NCI-H128 (cell line): ENCODE results near the gene NFAT5.
A peak's percentile ranks its signal among the peaks of the same experiment; 100 is the strongest.

ENCODE experiments used
- DNase-seq: peaks from one replicate; lab custom pipeline; 2025; ENCODE audit not compliant: unreplicated experiment; lab: John Stamatoyannopoulos, UW

The NFAT5 gene

DNA sequence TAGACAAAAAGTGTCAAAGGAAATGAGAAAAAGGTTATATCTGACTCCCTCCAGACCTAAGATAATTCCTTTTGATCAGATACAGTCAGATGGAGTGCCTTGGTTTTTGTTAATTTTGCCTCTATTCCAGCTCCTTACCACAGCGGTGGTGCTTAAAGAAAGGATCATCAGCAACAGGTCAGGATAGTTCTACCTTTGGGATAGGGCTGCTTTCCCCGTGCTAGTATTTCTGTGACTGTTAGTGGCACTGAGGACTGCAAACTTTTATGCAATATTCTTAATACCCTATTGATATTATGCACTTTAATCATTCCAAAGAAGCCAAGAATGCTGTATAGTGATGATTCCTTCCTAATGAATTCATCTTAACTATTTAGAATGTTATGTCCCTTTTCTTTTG lies 136.1 kb downstream of the NFAT5 start:
- DNase-seq = no peak

DNA sequence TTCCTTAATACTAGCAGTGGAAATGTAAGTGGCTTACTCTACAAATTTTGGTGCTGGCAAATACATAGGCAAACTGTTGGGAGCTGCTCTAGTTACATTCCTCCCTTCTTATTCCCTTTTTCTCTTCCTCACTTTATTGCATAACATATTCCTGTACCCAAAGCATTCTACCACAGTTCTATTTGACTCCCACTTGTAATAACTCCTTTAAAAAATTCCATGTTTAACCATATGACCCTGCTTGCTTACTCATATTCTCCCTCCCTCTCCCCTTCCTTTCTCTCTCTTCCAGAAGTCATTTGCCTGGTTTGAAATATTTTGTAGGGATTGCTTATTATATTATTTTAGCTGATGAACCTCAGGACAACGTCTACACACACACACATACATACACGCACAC lies 137.9 kb downstream of the NFAT5 start:
- no peak for DNase-seq

DNA sequence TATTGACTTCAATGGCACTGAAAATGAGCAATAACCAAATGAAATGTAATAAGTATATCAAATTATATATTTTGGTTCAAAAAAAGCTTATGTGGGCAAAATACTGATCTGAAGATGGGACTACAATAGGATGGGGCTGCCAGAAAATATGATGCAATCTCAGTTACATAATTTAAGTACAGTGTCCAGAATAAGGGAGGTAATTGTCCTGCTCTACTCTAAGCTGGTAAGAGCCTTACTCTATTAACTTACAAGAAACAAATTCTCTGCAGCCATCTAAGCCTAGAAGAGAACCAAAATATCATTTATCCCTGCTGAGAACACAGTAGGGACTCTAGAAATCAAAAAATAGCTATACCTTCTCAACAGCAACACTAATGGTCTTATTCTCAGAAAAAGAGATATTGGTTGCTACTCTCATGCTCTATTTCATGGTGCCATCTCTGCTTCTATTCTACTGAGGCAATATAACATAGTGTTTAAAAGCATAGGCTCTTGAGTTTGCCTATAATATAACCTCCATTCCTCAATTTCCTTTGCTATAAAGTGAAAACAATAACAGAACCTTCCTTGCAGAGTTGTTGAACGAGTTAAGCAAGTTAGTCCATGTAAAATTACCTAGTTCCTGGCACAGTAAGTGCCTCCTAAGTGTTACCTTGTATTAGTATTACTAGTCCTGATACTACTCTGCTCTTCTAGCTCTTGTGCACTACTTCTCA lies 140.6 kb downstream of the NFAT5 start:
- no peak for DNase-seq

DNA sequence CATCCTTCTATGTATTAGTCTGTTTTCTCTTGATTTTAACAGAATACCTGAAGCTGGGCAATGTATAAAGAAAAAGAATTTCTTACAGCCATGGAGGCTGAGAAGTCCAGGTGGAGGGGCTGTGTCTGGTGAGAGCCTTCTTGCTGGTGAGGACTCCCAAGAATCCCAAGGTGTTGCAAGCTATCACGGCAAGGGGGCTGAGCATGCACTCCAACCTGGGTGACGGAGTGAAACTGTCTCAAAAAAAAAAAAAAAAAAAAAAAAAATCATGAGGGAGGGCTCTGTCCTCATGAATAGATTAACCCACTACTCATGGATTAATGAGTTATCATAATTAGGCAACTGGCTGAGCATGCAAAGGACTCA lies 141.2 kb downstream of the NFAT5 start:
- DNase-seq = no peak

DNA sequence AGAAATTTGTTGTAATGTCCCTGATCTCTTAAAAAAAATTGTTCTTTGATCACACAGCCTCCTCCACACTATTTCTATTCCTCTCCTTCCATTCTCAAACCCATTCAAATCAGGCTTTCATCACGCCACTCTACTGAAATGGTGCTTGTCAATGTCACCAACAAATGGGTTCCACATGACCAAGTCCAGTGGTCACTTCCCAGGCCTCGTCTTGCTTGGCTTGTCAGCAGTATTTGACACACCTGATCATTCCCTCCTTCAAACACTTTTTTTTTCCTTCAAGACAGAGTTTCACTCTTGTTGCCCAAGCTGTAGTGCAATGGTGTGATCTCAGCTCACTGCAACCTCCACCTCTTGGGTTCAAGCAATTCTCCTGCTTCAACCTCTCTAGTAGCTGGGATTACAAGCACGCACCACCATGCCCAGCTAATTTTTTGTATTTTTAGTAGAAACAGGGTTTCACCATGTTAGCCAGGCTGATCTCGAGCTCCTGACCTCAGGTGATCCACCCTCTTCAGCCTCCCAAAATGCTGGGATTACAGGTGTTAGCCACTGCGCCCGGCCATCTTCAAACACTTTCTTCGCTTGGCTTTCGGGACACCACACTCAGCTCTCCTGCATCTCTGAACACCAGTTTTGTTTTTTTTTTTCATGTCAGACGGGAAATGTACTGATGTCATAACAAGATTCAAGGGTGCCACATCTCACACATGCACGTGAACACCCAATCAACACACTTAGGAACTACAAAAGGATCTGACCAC lies 142.3 kb downstream of the NFAT5 start:
- DNase-seq = no peak

DNA sequence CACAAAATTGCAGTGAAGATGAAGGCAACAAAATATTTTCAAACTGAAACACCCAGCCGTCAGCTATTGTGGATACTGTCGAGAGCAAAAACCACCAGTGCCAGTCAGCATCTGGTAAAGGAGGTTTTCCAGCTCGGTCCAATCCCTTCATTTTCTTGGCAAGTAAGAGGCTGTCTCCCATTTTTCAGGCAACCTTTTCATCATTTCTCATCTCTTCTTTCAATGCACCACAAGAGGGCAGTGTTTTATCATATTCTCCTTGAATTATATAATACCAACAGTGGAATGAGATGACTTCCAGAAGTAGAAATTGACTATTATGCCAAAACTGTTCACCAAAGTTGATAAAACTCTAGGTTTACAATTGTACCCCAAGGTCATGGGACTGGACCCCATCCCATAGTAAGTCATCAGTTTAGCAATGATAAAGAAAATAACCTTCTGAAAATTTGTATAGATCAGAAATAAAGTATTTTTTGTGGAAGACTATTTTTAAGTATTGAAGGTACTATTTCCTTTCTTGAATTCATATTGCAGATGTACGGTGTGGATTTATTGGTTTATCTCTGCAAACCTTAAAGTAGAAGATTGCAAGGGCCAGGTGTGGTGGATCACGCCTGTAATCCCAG lies 143.8 kb downstream of the NFAT5 start:
- peak; percentile 2 for DNase-seq

DNA sequence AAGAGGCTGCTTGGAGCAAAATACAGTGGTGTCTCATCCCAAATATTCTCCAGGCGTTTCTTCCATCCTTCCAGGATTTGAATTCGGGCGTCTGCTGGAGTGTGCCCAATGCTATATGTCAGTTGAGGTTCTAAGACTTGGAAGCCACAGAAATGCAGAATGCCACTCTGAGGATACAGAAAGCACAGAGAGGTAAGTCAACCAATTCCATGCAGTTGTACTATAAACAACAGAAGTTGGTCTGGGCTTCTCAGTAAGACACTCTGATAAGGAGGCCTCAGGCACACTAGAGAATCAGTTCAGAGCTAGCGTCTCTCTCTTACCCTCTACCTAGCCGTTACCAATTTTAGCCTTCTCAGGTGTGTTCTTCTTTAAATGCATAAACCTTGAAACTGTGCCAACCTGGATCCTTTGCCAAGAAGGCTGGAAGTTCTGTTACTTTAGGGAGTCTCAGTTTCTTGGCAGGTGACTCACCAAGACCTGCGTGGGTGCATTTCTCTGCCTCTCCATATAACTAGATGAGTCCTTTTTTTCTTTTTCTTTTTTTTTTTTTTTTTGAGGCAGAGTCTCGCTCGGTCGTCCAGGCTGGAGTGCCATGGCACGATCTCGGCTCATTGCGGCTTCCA lies 145.5 kb downstream of the NFAT5 start:
- no peak for DNase-seq

DNA sequence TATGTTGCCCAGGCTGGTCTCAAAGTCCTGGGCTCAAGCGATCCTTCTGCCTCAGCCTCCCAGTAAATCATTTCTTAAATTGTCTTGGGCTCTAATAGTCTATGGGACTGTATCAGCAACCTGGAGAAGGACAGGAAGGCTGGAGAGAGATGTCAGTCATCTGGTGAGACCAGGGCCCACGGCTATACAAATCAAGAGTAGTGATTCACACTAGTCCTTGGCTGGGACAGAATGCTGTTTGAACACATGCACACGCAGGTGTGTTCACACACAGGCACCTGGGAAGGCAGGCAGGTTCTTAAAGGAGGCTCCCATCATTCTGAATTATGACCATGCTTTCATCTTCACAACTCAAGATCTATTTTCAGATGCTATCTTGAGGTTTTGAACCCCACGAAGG lies 146.5 kb downstream of the NFAT5 start:
- DNase-seq = no peak

DNA sequence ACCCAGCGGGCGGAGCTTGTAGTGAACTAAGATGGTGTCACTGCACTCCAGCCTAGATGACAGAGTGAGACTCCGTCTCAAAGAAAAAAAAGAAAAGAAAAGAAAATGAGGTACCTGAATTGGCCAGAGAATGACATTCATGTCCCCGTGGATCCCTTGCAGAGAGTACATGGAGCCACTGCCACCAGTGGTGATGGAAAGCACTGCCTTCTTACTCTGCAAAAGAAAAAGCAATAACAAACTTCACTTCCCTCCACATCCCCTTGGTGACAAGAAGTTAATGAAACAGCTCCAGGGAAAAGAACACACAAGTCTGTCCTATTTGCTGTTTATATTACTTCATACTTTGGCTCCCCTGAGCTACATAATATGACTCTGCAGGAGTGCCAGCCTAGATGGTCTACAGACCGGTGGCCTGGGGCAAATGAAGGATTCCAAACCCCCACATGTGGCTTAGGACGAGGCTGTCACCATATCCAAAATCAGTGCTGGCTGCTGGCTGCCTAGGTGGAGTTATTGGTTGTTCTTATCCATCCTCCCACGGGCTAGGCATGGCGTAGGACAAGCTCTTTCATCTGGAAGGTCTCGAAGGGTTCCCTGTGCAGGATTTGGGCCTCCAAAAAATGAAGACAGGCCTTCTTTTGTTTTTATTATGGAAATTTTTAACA lies 147.3 kb downstream of the NFAT5 start:
- no peak for DNase-seq

DNA sequence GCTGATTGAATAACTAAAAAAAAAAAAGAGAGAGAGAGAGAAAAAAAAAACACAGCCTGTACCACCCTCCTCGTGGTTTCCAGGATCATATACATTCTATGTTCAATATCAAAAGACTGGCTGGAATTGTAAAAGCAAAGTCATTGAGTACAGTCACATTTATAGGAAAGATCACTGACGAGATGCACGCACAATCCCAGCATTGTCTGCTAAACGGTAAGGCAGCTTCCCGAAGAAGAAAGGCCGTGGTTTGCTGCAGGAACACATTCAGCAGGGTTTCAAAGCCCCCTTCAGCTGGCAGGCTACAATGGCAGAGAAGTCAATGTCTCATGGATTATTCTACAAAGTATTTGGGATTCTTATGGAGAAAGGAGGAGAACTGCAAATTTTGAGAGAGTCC lies 151.3 kb downstream of the NFAT5 start:
- no peak for DNase-seq

DNA sequence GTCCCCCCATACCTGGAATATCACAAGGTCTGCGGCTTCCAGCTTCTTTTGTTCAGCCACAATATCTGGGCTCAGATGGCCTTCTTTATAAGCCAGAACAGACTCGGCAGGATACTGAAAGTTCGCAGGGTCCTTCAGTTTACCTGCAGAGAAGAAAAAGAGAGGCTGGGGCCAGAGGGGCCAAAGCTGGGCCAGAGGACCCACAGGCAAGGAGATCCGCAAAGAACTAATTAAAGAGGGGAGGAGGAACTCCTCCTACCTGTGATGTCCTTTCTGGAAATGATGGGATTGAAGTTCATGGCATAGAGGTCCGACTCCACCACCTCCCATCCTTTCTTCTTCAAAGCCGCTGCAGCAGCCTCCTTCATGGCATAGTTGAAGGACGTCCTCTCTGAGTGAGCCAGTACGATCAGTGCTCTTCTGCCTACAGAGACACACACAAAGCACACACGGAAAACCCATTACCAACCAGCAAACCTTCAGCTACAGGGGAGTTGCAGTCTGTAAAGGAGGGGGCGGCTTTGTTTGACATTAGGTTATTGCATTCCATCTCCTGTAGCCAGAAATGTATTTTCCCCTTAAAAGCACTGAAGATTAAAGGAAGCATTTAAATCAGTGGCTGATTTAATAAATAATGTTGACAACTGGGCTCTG lies 152.5 kb downstream of the NFAT5 start:
- DNase-seq = no peak

DNA sequence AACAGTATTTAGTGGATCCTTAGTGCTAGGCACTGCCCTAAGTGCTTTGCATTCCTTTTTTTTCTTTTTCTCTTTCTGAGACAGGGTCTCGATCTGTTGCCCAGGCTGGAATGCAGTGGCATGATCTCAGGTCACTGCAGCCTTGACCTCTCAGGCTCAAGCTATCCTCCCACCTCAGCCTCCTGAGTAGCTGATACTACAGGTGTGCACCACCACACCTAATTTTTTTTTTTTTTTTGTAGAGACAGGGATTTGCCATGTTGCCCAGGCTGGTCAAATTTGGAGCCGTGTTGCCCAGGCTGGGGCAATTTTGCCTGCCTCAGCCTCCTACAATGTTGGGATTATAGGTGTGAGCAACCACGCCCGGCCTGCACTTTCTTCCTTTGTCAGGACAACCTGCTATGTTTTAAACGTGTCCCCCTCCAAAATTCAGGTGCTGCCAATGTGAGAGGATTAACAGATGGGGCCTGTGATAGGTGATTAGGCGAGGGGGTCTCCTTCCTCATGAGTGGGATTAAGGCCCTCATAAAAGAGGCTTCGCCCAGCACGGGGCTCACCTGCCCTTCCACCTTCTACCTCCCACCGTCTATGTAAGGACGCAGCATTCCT lies 155.2 kb downstream of the NFAT5 start:
- no peak for DNase-seq

DNA sequence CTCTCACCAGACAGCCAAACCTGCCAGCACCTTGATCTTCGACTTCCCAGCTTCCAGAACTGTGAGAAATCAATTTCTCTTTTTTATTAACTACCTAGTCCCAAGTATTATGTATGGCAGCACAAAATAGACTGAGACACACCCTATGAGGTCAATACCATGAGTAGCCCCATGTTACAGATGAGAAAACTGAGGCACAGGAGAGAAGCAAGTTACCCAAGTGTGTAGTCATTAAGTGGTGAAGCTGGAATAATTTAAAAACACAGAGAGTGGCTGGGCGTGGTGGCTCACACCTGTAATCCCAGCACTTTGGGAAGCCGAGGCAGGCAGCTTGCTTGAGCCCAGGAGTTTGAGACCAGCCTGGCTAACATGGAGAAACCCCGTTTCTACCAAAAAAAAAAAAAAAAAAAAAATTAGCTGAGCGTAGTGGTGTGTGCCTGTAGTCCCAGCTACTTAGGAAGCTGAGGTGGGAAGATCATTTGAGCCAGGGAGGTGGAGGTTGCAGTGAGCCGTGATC lies 155.7 kb downstream of the NFAT5 start:
- no peak for DNase-seq

DNA sequence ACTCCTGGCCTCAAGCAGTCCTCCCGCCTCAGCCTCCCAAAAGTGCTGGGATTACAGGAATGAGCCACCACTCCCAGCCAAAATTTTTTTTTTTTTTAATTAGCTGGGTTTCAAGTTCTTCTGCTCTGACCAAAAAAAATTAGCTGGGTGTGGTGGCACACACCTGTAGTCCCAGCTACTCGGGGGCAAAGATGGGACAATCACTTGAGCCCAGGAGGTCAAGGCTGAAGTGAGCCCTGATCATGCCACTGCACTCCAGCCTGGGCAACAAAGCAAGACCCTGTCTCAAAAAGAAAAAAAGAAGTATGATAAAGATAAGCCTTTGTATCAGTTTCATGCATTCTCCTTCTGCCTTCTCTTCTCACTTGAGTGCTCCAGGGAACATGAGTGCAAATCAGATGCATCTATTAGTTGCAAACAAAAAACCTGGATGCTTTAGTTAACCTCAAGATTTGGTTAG lies 158.7 kb downstream of the NFAT5 start:
- no peak for DNase-seq

DNA sequence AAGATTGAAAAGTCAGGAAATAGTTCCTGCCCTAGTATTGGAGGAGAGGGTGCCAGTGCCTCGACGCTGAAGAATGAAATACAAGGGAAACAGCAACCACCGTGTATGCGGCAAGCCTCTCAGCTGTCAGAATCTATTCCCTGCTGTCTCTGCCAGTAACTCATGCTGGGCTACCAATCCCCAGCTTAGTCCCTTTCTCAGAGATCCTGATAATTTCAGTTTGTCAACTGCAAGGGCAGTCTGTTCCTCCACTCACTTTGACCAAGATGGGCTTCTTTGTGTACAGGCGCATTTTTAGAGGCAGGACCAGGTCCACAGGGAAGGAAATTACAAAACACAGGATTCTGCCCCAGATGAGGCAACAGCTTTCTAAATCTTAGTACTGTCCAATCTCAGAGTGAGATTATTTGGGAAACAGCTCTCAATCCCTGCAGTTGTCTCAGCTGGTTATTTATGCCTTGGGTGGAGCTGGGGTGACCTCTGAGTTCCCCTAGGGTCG lies 159.3 kb downstream of the NFAT5 start:
- DNase-seq = no peak

DNA sequence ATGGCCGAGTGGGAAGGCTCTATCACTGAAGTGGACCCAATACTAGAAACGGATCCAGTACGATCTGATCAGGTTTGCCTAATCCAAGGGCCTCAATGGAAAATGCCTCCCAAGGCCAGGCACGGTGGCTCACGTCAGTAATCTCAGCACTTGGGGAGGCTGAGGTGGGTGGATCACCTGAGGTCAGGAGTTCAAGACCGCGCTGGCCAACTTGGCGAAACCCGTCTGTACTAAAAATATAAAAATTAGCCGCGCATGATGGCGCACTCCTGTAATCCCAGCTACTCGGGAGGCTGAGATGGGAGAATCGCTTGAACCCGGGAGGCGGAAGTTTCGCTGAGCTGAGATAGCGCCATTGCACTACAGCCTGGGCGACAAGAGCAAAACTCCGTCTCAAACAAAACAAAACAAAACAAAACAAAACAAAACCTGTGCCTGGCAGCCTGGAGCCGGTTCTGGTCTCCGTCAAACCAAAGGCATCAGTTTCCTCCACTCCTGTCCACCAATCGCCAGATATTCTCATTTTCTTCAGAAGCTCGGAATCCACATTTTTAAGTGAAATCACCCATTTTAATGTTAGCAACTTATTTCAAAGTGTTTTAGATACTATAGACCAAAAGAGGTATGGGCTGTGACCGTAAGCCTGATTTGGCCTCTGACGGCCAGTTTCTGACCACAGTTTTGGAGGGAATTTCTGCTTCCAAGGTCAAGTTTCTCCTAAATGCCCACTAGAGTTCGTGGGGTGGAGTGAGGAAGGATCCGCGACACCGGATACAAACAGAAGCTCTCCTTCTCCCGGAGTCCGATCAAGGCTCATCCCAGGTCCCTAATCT lies 159.9 kb downstream of the NFAT5 start:
- no peak for DNase-seq

DNA sequence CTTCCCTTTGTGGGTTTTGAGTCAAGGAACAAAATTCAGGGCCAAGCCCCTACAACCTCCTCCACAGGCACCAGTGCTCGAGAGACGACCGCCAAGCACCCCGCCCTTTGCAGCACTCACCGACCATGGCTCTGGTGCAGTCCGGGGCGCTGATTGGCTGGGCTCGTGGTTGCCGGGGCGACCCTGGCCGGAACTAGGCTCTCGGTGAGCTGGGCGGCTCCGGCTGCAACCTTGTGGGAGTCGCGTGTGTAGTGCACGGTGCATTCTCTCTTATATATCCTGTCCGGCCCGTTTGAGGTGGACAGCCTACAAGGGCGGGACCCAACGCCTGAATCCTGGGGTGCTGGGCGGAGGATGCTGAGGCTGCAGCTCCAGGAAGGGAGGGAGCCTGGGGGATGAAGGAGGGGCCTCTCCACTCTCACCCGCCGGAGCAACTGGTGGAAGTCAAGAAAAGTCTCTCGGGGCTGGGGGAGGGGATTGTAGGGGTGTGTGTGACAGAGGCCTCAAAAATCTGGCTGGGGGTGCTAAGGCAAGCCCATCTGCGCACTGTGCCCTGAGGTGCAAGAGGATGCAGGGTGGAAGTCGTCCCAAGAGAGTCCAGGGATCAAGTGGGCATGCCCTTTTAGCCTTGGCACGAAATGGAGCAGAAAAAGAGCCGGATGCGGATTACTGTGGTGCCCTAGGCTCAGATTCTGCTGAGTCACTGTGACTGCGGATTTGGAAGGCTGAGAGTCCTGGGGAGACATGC lies 160.7 kb downstream of the NFAT5 start, which contains the start of gene NQO1:
NQO1 (minus strand) TSS at position 248 of the 748 bp plus-strand sequence; CDS start at position 127, 121 bp downstream.
- peak; percentile 79 for DNase-seq

DNA sequence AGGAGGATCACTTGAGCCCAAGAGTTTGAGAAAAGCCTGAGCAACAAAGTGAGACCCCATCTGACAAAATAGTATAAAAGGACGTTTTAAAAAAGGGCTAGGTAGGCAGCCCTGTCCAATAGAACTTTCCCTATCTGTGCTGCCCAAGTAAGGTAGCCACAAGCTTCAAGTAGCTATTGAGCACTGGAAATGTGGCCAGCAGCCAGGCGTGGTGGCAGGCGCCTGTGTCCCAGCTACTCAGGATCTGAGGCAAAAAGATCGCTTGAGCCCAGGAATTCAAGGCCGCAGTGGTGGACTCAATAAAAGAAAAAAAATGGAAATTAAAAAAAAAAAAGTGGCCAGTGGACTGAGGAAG lies 162.1 kb downstream of the NFAT5 start:
- no peak for DNase-seq
